ENCODE measurements around the gene RELT. TPM values are rescaled to one million over a fixed set of nuclear protein-coding genes. Genes with fewer than 3 reads are reported as not detected.

RELT gene
- polyA plus RNA-seq, 3 donors, result 2.1 to 2.7 (median 2.1) TPM

GRCh38 chr11:73372375-73372993 lies 3.7 kb upstream of the RELT start:
- DNase-seq (ENCODE audit: low read depth in 3 of 3, low spot score in 2 of 3), result no peak

GRCh38 chr11:73374151-73374550 lies 2.0 kb upstream of the RELT start:
- no peak for DNase-seq (ENCODE audit: low read depth in 3 of 3, low spot score in 2 of 3)

- no peak for DNase-seq (ENCODE audit: low read depth in 3 of 3, low spot score in 2 of 3)
Measured at GRCh38 chr11:73375830-73376159, 404 bp upstream of the RELT start.

- no peak for DNase-seq (ENCODE audit: low read depth in 3 of 3, low spot score in 2 of 3)
Measured at GRCh38 chr11:73376803-73377629, 817 bp downstream of the RELT start.

GRCh38 chr11:73379189-73379880 lies 3.1 kb downstream of the RELT start:
- no peak for DNase-seq (ENCODE audit: low read depth in 3 of 3, low spot score in 2 of 3)

GRCh38 chr11:73380331-73380730 lies 4.1 kb downstream of the RELT start:
- no peak for DNase-seq (ENCODE audit: low read depth in 3 of 3, low spot score in 2 of 3)

- DNase-seq (ENCODE audit: low read depth in 3 of 3, low spot score in 2 of 3), result no peak
Measured at GRCh38 chr11:73380897-73381410, 4.8 kb downstream of the RELT start.

GRCh38 chr11:73381589-73381988 lies 5.4 kb downstream of the RELT start:
- DNase-seq (ENCODE audit: low read depth in 3 of 3, low spot score in 2 of 3), result no peak

- DNase-seq (ENCODE audit: low read depth in 3 of 3, low spot score in 2 of 3), result no peak
Measured at GRCh38 chr11:73382183-73382582, 6.0 kb downstream of the RELT start.

GRCh38 chr11:73382747-73383146 lies 6.5 kb downstream of the RELT start:
- DNase-seq (ENCODE audit: low read depth in 3 of 3, low spot score in 2 of 3), result no peak

GRCh38 chr11:73383249-73384124 lies 7.3 kb downstream of the RELT start:
- DNase-seq (ENCODE audit: low read depth in 3 of 3, low spot score in 2 of 3), result no peak

- no peak for DNase-seq (ENCODE audit: low read depth in 3 of 3, low spot score in 2 of 3)
Measured at GRCh38 chr11:73384125-73384441, 7.9 kb downstream of the RELT start.

GRCh38 chr11:73384531-73384871 lies 8.3 kb downstream of the RELT start:
- DNase-seq (ENCODE audit: low read depth in 3 of 3, low spot score in 2 of 3), result no peak

GRCh38 chr11:73384872-73385689 lies 8.9 kb downstream of the RELT start:
- DNase-seq (ENCODE audit: low read depth in 3 of 3, low spot score in 2 of 3), result no peak

- no peak for DNase-seq (ENCODE audit: low read depth in 3 of 3, low spot score in 2 of 3)
Measured at GRCh38 chr11:73386016-73386415, 9.8 kb downstream of the RELT start.

GRCh38 chr11:73386546-73386945 lies 10.3 kb downstream of the RELT start:
- no peak for DNase-seq (ENCODE audit: low read depth in 3 of 3, low spot score in 2 of 3)

GRCh38 chr11:73387594-73388264 lies 11.5 kb downstream of the RELT start:
- peak in 1 of 3 donors; percentile 29 for DNase-seq (ENCODE audit: low read depth in 3 of 3, low spot score in 2 of 3)

GRCh38 chr11:73388265-73389133 lies 12.3 kb downstream of the RELT start:
- no peak for DNase-seq (ENCODE audit: low read depth in 3 of 3, low spot score in 2 of 3)

- no peak for DNase-seq (ENCODE audit: low read depth in 3 of 3, low spot score in 2 of 3)
Measured at GRCh38 chr11:73389134-73389525, 12.9 kb downstream of the RELT start.
